ENCODE measurements around the gene ZNF536.

DNA sequence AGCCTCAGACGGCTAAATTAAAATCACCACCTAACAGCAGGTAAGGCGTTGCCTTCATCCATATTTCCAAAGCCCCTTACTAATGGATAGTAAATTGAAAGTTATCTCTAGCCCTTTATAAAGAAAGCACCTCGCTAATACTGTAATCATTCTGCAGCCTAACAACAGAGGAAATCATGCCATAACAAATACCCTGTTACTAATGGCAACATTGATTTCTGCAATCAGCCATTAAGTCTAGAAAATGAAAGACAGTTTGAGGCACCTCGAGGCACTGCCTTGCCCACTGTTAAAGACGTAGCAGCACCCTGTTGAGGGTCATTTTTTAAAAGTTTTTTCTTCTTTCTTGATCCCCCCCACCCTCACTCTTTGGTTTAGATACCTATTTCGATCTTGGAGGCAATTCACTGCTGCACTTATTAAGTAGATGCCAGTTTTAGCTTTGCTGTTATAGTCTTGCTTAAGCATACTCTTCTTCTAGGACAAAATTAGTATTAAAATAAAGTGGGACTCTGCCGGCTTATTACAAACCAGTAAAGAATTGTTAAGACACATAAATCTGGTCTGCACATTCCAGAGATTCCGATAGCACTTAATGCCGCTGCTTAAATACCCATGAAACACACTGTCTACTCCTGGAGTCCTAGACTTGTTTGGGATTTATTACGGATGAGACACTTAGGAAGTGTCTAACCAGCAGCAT, 74.8 kb downstream of the ZNF536 start:
- no peak for TF ChIP-seq CTCF (conservative IDR thresholded peaks at IDR 0.05)
- TF ChIP-seq EZH2 (IDR thresholded peaks at IDR 0.05; ENCODE audit: low read depth) = no peak
